HepG2 (cell line): ENCODE measurements around the gene AKAIN1. TPM values are rescaled to one million over a fixed set of nuclear protein-coding genes. Genes with fewer than 3 reads are reported as not detected.

Source experiments
- HNRNPK ChIP-seq: fragments of 200-400 bp; formaldehyde crosslinking; IDR thresholded peaks from 2 replicates; pipeline ENCODE4 v1.6.1; 2018; ENCODE audit warnings: low read length, low read depth, moderate library complexity, mild to moderate bottlenecking; ENCODE audit not compliant: poor library complexity, severe bottlenecking
- KAT8 ChIP-seq: IDR thresholded peaks from 2 replicates; pipeline ENCODE4 v1.6.1; 2016; ENCODE audit warnings: missing genetic modification reagents, missing compliant biosample characterization
- MZF1 ChIP-seq: sonication (generic); formaldehyde crosslinking; IDR thresholded peaks from 2 replicates; pipeline ENCODE4 v1.8.1; 2023; ENCODE audit warnings: mild to moderate bottlenecking, missing genetic modification reagents, borderline replicate concordance
- NKX3-1 ChIP-seq: sonication (generic); formaldehyde crosslinking; IDR thresholded peaks from 2 replicates; pipeline ENCODE4 v1.5.0; 2020; ENCODE audit warnings: missing genetic modification reagents
- REXO4 ChIP-seq: sonication (generic); formaldehyde crosslinking; IDR thresholded peaks from 2 replicates; pipeline ENCODE4 v1.8.0; 2022; ENCODE audit warnings: missing genetic modification reagents, mild to moderate bottlenecking, borderline replicate concordance
- SAFB2 ChIP-seq: sonication (generic); formaldehyde crosslinking; IDR thresholded peaks from 2 replicates; pipeline ENCODE4 v1.5.1; 2020; ENCODE audit warnings: missing genetic modification reagents, low read depth, mild to moderate bottlenecking, borderline replicate concordance
- TARDBP ChIP-seq: sonication (generic); formaldehyde crosslinking; IDR thresholded peaks from 2 replicates; pipeline ENCODE4 v1.8.0; 2022; ENCODE audit warnings: mild to moderate bottlenecking, missing genetic modification reagents
- ZNF572 ChIP-seq: sonication (generic); formaldehyde crosslinking; IDR thresholded peaks from 2 replicates; pipeline ENCODE4 v1.5.1; 2020; ENCODE audit warnings: mild to moderate bottlenecking, missing genetic modification reagents
- ZNF766 ChIP-seq: sonication (generic); formaldehyde crosslinking; IDR thresholded peaks from 2 replicates; pipeline ENCODE4 v1.5.0; 2020; ENCODE audit warnings: missing genetic modification reagents, borderline replicate concordance
- polyA plus RNA-seq, 8 experiments: library from polyadenylated mRNA; depleted of rRNA in 3 of 8; stranded (reverse) in 7 of 8; unstranded in 1 of 8; fragments of >200 nt; fragmentation: Illumina TruSeq in 4 of 8; extraction: Trizol in 4 of 8; gene quantifications; 2 replicates each; pipeline versions ENCODE4 v1.2.1 to v1.2.3, GENCODE V29; 2011 to 2016; ENCODE audit warnings: low read depth in 4 of 8, missing spikeins in 1 of 8, mixed read lengths in 1 of 8; ENCODE audit not compliant: insufficient read depth in 1 of 8
- total RNA-seq, 5 experiments: library from RNA; depleted of rRNA; stranded (reverse); fragments of >200 nt; fragmentation: Illumina TruSeq; extraction: Trizol; gene quantifications; 2 replicates each; pipeline ENCODE4 v1.2.3, GENCODE V29; 2016; ENCODE audit warnings: low read depth in 1 of 5
- TF ChIP-seq, protein P1 (sequence below): sonication (generic); formaldehyde crosslinking; IDR thresholded peaks from 2 replicates; pipeline ENCODE4 v1.4.0; 2020; ENCODE audit warnings: missing genetic modification reagents
- TF ChIP-seq, protein P2 (sequence below): sonication (generic); formaldehyde crosslinking; IDR thresholded peaks from 2 replicates; pipeline ENCODE4 v1.8.1; 2023; ENCODE audit warnings: missing genetic modification reagents, mild to moderate bottlenecking, borderline replicate concordance
- TF ChIP-seq, protein P3 (sequence below): sonication (generic); formaldehyde crosslinking; IDR thresholded peaks from 2 replicates; pipeline ENCODE4 v1.4.0; 2020; ENCODE audit warnings: missing genetic modification reagents
- TF ChIP-seq, protein P4 (sequence below): sonication (generic); formaldehyde crosslinking; IDR thresholded peaks from 2 replicates; pipeline ENCODE4 v1.5.0; 2020; ENCODE audit warnings: missing genetic modification reagents
- TF ChIP-seq, protein P5 (sequence below): sonication (generic); formaldehyde crosslinking; IDR thresholded peaks from 2 replicates; pipeline ENCODE4 v1.8.0; 2023; ENCODE audit warnings: mild to moderate bottlenecking, missing genetic modification reagents
- TF ChIP-seq, protein P6 (sequence below): sonication (generic); formaldehyde crosslinking; IDR thresholded peaks from 2 replicates; pipeline ENCODE4 v1.4.0; 2020; ENCODE audit warnings: missing genetic modification reagents, borderline replicate concordance

AKAIN1 gene
- total and polyA plus RNA-seq, 2 of the 13 experiments (the other 11 are each of a cell fraction or from before 2014, with no cell fraction given): not detected

DNA sequence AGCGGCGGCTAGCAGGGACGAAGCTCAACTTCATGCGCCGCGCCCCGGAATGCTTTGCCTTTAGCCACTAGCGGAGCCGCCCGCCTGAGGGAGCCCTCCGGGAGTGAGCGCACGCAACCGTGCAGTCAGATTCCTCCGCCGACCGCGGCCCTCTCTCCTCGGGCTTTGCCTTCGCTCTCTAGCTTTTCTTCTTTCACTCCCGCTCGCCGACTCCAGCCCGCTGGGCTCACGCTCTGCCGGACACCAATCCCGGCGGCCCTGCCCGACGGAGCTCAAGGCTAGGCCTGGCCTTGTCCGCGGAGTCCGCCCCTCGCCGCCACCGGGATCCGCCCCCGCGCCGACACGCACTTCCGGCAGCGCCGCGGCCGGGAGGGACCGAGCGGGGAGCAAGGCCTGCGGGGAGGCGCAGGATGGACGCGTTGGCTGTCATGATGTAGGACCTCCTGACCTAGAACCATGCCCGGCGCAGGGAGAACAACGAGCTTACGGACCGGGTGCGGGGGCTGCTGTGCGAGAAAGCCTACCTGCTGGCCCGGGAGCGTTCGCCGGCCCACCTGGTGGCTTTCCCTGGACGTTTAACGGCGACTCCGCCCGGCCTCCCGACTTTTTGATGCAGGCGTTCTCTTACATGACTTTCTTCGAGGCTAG is 40.8 kb upstream of the AKAIN1 start (continued):
- TF ChIP-seq, protein P1, sequence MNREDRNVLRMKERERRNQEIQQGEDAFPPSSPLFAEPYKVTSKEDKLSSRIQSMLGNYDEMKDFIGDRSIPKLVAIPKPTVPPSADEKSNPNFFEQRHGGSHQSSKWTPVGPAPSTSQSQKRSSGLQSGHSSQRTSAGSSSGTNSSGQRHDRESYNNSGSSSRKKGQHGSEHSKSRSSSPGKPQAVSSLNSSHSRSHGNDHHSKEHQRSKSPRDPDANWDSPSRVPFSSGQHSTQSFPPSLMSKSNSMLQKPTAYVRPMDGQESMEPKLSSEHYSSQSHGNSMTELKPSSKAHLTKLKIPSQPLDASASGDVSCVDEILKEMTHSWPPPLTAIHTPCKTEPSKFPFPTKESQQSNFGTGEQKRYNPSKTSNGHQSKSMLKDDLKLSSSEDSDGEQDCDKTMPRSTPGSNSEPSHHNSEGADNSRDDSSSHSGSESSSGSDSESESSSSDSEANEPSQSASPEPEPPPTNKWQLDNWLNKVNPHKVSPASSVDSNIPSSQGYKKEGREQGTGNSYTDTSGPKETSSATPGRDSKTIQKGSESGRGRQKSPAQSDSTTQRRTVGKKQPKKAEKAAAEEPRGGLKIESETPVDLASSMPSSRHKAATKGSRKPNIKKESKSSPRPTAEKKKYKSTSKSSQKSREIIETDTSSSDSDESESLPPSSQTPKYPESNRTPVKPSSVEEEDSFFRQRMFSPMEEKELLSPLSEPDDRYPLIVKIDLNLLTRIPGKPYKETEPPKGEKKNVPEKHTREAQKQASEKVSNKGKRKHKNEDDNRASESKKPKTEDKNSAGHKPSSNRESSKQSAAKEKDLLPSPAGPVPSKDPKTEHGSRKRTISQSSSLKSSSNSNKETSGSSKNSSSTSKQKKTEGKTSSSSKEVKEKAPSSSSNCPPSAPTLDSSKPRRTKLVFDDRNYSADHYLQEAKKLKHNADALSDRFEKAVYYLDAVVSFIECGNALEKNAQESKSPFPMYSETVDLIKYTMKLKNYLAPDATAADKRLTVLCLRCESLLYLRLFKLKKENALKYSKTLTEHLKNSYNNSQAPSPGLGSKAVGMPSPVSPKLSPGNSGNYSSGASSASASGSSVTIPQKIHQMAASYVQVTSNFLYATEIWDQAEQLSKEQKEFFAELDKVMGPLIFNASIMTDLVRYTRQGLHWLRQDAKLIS: no peak
- TF ChIP-seq, protein P2, sequence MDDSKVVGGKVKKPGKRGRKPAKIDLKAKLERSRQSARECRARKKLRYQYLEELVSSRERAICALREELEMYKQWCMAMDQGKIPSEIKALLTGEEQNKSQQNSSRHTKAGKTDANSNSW (CRISPR knock-in tag): peak; percentile 38; the same call in 1 of the 2 replicates
- TF ChIP-seq ZNF572 (CRISPR knock-in tag) (no peak; the same call in 1 of the 2 replicates), ZNF766 (CRISPR knock-in tag) (peak; percentile 36; the same call in 1 of the 2 replicates), HNRNPK (no peak), REXO4 (CRISPR knock-in tag) (peak; percentile 75; the same call in 1 of the 2 replicates), MZF1 (no peak), TARDBP (CRISPR knock-in tag) (peak; percentile 90), SAFB2 (CRISPR knock-in tag) (0 out of 2 replicates have a peak, but pooled peaks have one; percentile 31), KAT8 (CRISPR knock-in tag) (peak; percentile 92), NKX3-1 (no peak; the same call in 1 of the 2 replicates)
- TF ChIP-seq, protein P3, sequence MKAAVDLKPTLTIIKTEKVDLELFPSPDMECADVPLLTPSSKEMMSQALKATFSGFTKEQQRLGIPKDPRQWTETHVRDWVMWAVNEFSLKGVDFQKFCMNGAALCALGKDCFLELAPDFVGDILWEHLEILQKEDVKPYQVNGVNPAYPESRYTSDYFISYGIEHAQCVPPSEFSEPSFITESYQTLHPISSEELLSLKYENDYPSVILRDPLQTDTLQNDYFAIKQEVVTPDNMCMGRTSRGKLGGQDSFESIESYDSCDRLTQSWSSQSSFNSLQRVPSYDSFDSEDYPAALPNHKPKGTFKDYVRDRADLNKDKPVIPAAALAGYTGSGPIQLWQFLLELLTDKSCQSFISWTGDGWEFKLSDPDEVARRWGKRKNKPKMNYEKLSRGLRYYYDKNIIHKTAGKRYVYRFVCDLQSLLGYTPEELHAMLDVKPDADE (CRISPR knock-in tag): peak; percentile 91
- TF ChIP-seq, protein P4, sequence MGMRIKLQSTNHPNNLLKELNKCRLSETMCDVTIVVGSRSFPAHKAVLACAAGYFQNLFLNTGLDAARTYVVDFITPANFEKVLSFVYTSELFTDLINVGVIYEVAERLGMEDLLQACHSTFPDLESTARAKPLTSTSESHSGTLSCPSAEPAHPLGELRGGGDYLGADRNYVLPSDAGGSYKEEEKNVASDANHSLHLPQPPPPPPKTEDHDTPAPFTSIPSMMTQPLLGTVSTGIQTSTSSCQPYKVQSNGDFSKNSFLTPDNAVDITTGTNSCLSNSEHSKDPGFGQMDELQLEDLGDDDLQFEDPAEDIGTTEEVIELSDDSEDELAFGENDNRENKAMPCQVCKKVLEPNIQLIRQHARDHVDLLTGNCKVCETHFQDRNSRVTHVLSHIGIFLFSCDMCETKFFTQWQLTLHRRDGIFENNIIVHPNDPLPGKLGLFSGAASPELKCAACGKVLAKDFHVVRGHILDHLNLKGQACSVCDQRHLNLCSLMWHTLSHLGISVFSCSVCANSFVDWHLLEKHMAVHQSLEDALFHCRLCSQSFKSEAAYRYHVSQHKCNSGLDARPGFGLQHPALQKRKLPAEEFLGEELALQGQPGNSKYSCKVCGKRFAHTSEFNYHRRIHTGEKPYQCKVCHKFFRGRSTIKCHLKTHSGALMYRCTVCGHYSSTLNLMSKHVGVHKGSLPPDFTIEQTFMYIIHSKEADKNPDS (CRISPR knock-in tag): no peak
- TF ChIP-seq, protein P5, sequence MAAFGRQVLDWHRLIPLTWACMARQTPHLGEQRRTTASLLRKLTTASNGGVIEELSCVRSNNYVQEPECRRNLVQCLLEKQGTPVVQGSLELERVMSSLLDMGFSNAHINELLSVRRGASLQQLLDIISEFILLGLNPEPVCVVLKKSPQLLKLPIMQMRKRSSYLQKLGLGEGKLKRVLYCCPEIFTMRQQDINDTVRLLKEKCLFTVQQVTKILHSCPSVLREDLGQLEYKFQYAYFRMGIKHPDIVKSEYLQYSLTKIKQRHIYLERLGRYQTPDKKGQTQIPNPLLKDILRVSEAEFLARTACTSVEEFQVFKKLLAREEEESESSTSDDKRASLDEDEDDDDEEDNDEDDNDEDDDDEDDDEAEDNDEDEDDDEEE (CRISPR knock-in tag): 0 out of 2 replicates have a peak, but pooled peaks have one; percentile 55
- TF ChIP-seq, protein P6, sequence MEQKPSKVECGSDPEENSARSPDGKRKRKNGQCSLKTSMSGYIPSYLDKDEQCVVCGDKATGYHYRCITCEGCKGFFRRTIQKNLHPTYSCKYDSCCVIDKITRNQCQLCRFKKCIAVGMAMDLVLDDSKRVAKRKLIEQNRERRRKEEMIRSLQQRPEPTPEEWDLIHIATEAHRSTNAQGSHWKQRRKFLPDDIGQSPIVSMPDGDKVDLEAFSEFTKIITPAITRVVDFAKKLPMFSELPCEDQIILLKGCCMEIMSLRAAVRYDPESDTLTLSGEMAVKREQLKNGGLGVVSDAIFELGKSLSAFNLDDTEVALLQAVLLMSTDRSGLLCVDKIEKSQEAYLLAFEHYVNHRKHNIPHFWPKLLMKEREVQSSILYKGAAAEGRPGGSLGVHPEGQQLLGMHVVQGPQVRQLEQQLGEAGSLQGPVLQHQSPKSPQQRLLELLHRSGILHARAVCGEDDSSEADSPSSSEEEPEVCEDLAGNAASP (CRISPR knock-in tag): no peak; the same call in 1 of the 2 replicates
